Activated CD8-positive, alpha-beta memory T cell treated with anti-CD3 and anti-CD28 coated beads, Interleukin-2, amount 50 U/mL, for 24 hours (primary cell): Measurements from ENCODE around the gene SDHAF2.
"Not testable (repeated sequence)": the region's sequence is repeated elsewhere in the genome, so short reads cannot be mapped to it uniquely, and the experiment has no call there.

Source experiments
- DNase-seq: peaks from one replicate; pipeline ENCODE4 v3.0.0-alpha.2; 2020; ENCODE audit errors: extremely low read depth

The SDHAF2 gene

GRCh38 chr11:61476371-61476770, 46.4 kb downstream of the SDHAF2 start:
- no peak for DNase-seq

- DNase-seq, result no peak
Observed at GRCh38 chr11:61477126-61477525, 47.2 kb downstream of the SDHAF2 start.

GRCh38 chr11:61477727-61478148, 47.8 kb downstream of the SDHAF2 start:
- DNase-seq, result peak; percentile 12

GRCh38 chr11:61479360-61480058, 49.6 kb downstream of the SDHAF2 start:
- not testable (repeated sequence) for DNase-seq

- DNase-seq, result no peak
Observed at GRCh38 chr11:61480261-61480993, 50.5 kb downstream of the SDHAF2 start.

GRCh38 chr11:61480994-61481335, 51.0 kb downstream of the SDHAF2 start:
- DNase-seq, result no peak

GRCh38 chr11:61481806-61482205, 51.9 kb downstream of the SDHAF2 start:
- no peak for DNase-seq

- no peak for DNase-seq
Observed at GRCh38 chr11:61482513-61482912, 52.6 kb downstream of the SDHAF2 start.

- DNase-seq, result no peak
Observed at GRCh38 chr11:61484541-61484940, 54.6 kb downstream of the SDHAF2 start.

- no peak for DNase-seq
Observed at GRCh38 chr11:61485080-61485479, 55.2 kb downstream of the SDHAF2 start.

GRCh38 chr11:61486011-61486620, 56.2 kb downstream of the SDHAF2 start:
- DNase-seq, result no peak

- DNase-seq, result no peak
Observed at GRCh38 chr11:61486779-61487178, 56.9 kb downstream of the SDHAF2 start.

- no peak for DNase-seq
Observed at GRCh38 chr11:61487342-61488025, 57.6 kb downstream of the SDHAF2 start.

- no peak for DNase-seq
Observed at GRCh38 chr11:61488651-61489291, 58.8 kb downstream of the SDHAF2 start.

- no peak for DNase-seq
Observed at GRCh38 chr11:61489833-61490721, 60.2 kb downstream of the SDHAF2 start.

- no peak for DNase-seq
Observed at GRCh38 chr11:61491736-61492395, 61.9 kb downstream of the SDHAF2 start.

GRCh38 chr11:61494381-61494961, 64.5 kb downstream of the SDHAF2 start:
- no peak for DNase-seq

GRCh38 chr11:61495801-61496601, 66.1 kb downstream of the SDHAF2 start:
- no peak for DNase-seq
